SIG-M5 (cell line): Measurements from ENCODE around the gene LDLRAD1.
A peak's percentile ranks its signal among the peaks of the same experiment; 100 is the strongest.
"Not testable (repeated sequence)": the region's sequence is repeated elsewhere in the genome, so short reads cannot be mapped to it uniquely, and the experiment has no call there.

Experiments used
- DNase-seq: peaks from one replicate; lab custom pipeline; 2025; lab: John Stamatoyannopoulos, UW

Gene LDLRAD1, protein sequence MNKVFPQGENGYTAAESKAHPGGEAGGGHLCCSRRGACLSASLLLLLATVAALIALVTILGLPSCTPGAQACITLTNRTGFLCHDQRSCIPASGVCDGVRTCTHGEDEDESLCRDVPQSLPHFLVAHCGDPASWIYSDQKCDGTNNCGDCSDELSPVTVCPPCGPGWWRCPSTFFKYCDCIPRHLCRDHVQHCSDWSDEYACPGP

DNA sequence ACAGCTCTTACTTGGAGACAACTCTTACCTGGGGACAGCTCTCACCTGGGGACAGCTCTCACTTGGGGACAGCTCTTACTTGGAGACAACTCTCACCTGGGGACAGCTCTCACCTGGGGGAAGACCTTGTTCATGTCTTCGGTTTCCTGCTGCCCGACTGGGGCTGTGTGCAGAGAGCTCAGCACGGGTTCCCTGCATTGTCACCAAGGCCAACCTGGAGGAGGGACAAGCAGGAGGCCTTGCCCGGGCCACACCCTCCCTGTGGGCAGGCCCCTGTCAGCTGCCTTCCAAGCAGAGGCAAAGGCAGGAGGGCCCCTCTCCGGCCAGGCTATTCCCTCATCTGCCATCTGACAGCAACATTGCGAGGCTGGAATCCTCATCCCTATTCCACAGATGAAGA, at the start of gene LDLRAD1:
LDLRAD1 (minus strand) TSS at position 208 of the 400 bp plus-strand sequence; CDS start at position 134, 74 bp downstream.
- DNase-seq: no peak

DNA sequence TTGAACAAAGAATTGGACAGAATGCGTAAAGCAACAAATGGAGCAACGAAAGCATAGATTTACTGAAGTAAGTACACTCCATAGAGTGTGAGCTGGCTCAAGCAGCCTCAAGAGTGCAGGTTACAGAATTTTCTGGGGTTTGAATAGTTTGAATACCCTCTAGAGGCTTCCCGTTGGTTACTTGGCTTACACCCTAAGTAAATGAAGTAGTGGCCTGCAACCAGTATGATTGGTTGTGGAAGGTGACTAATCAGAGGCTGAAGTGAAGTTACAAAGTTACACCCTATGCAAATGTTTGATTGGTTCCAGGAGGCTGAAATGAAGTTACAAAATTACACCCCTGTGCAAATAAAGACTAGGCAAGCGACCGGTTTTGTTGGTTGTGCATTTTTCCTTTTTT, 46.3 kb upstream of the LDLRAD1 start:
- DNase-seq: no peak

DNA sequence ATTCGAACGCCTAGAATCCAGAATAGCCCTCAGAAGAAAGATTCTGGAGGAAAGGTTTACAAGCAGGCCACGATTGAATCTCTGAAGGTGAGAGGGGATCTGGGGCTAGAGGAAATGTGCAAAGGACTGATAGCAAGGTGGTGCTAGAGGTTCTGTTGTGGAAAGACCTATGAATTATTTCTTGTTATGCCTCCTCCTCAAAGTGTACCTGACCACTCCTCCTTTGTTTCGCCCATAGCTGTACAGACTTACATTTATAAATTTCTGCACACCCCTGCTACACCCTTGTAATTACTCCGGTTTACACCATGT, 36.4 kb upstream of the LDLRAD1 start:
- DNase-seq: no peak

DNA sequence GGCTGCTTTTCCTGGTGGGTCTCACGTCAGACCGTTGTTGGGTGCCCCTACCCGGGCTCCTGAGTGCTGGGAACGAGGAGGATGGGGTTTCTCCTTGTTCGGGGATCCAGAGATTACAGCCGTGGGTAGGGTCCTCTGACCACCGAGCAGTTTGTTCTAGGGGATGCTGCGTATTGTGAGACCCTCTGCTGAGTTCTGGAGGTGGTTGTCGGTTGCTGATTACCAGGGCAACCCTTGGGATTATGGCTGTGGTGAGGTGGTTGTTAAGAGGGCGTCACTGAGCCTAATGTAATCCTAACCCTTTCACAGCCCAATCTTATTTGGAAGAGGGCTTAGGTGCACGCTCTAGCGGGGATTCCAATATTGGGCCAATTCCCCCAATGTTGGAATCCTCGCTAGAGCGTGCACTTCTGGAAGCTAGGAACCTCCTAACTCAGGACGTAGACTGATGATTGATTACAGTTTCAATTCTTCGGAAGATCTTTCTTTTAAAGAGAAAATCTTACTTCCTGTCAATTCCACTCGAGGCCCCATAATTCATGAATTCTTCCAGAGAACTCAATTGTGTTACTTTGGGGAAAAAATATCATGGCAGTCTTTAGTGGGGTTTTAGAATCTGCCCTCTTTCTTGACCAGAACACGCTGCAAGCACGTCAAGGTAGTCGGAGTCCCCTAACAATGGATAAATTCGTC, 35.9 kb upstream of the LDLRAD1 start:
- no peak for DNase-seq

DNA sequence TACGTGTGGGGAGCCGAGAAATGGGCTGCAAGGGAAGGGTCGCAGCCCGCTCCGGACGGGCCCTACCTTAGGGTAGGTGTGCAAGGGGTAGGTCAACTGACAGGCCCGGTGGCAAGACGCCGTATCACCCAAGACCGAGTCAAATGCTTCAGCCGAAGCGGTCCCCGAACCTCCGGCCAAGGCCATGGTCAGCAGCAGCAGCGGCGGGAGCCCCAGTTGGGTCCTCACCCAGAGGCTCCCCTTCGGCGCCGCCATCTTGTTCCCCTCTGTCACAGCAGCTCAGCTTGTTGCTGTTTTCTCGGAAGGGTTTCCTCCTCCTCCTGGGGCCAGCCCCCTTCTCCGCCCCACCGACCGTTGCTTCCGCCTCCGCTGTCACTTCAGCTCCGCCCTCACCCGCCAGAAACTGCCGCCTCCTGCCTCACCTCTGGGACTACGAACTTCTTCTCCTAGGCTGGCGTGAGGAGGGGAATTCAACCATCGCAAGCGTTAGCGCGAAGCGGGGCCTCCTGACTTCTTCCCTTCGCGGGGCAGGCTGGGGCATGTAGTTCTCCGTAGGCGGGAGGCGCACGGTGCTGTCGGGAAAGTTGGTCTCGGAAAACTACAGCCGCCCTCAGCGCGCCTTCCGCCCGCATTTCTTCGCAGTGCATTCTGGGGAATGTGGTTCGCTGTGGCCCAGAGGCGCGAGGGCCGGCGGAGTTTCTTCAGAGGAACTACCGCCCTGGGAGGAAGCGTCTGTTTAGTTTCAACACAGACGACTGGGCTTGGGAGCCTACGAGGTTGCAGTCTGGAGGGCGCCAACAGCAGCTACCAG, 35.2 kb upstream of the LDLRAD1 start, which contains the start of the genes TCEANC2 and TMEM59:
TCEANC2 (plus strand) TSS at position 675 of the 811 bp plus-strand sequence. CDS start 815 bp downstream, outside the sequence.
TMEM59 (minus strand) TSS at position 271 of the 811 bp plus-strand sequence; CDS start at position 255, 16 bp downstream.
- DNase-seq: peak; percentile 98

DNA sequence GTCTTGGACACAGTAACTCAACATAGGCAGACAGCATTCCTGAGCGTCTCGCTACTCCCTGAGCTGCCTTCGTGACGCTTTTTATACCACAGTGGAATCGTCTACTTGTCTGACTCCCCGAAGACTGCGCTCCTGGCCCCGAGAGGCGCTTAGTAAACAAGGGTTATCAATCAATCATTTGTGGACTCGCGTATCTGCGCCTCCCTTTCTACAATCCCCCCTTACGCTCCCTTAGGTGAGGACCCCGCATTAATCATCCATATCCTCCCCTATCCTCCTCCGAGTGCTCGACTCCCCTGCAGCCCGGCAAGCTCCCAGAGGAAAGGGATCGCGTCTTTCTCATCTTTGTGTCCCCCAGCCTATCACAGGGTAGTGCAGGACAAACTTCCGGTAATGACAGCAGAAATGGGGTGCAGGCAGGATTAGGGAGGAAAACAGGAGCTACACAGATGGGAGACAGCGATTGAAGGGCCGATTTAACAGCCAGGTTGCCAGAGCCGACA, 34.5 kb upstream of the LDLRAD1 start:
- DNase-seq: no peak

DNA sequence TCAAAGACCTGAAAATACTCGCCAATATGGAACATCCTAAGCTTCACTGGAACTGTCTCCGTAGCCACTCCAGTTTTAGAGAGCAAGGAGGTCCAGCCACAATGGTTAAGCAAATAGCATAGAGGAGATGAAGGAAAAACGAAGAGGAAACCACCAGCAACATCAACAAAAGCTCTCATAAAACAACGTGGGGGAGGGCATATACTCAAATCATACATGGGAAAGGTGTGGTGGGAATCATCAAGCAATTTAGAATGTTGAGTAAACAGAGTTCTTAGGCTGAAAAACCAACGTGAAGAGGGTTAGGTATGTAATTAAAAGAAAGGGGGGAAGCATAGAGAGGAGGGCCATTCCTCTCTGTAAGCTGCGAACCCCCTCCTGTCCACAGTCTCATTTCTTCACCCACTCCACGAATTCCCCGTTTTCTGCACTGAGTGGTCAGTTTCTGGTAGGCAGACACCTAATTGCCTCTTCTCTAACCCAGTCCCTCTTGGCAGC, 34.0 kb upstream of the LDLRAD1 start:
- DNase-seq: no peak

DNA sequence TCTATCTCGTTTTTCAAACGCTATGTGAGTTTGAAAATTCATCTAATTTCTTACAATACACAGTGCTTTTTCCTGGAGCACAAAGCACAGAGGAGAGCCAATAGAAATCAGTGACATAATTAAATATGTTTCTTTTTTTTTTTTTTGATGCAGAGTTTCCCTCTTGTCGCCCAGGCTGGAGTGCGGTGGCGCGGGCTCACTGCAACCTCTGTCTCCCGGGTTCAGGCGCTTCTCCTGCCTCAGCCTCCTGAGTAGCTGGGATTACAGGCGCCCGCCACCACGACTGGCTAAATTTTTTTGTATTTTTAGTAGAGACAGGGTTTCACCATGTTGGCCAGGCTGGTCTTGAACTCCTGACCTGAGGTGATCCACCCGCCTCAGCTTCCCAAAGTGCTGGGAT, 32.4 kb upstream of the LDLRAD1 start:
- DNase-seq: not testable (repeated sequence)

DNA sequence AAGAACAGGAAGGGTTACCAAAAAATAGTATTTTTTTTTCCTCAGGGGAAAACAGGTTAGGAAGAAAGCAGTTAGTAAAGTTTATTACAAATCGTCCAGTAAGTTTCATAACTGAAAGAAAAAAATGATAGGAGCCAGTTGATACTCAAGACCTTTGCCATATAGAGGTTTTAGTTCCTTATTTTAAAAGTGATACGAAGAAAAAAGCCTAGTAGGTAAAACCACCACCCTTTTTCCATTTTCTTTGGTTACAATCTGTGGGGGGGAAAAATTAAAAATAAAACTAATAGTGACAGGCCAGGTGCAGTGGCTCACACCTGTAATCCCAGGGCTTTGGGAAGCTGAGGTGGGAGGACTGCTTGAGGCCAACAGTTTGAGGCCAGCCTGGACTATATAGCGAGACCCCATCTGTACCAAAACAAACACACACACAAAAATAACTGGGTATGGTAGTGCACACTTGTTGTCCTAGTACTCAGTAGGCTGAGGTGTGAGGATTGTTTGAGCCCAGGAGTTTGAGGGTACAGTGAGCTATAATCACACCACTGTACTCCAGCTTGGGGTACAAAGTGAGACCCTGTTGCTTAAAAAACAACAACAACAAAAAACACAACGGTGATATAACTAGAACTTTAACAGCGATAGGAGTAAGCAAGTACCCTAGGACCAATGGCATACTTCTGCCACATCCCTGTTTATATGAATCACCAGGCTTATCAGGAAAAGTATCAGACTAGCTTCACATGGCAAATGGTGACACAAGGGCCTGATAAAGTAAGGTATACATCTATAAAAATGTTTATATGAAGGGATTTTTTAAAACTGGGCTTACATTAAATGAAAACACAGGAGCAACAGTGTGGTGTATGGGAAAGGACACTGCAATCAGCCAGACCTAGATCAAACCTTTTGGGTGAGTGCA, 29.7 kb upstream of the LDLRAD1 start:
- DNase-seq: no peak

DNA sequence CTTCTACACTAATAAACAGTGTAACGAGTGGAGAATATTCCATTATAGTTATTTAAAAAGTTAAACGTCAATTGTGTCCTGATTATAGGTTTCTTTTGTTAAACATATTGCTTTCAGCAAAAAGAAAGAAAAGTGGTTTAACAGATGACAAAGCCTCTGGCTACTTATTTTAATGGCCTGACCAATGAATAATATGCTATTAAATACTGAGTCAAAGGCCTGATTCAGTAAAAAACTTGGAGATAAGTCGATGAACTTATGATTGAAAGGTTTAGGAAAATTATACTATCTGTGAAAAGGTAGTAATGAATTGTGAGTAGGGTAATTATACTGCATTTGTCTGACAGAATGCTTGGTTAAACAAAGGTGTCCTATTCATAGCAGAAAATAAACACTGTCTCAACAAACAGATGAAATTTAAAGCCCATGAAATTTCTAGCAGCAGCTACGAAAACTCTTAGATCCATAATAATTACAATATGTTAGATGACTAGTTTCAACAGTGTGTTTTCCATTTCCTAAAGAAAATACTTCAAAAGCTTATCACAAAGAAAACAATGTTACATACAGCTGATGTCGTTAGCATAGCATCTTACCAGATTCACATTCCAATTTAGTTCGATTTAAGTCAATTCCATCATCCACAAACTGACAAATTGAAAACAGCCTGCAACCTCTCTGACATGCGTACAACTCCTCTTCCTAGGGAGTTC, 28.8 kb upstream of the LDLRAD1 start:
- no peak for DNase-seq

DNA sequence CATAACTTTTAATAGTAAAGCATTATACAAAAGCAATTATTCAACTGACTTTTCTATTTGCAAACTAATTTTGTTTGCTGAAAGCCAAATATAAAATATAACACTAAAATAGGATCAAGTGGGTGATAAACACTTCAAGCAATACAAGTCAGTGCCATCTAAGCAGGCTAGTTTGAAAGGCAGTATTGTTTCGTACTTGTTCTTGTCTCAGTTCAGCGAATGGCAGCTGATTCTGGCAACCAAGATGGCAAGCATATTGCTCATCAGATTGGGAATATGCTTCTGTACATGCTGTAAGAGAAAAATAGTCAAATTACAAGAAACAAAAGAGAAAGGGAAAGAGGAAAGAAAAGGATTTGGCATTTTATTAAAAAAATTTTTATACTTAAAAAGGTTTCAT, 27.5 kb upstream of the LDLRAD1 start:
- DNase-seq: no peak

DNA sequence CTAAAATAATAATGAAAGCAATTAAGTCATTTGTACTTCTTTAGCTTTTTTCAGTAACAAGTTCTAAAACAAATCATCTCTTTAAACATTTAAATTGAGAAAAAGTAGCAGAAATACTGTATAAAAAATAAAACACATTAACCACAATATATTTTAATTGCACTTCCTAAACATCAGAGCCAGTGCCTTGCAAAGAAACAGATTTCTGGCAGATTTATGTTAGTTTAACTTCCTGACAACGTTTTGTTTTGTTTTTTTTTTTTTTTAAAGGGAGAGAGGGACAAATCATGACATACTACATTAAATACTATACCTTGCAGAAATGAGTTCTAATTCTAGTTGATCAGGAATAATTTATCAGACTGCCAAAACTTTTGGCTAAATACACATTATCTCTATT, 23.8 kb upstream of the LDLRAD1 start:
- no peak for DNase-seq

DNA sequence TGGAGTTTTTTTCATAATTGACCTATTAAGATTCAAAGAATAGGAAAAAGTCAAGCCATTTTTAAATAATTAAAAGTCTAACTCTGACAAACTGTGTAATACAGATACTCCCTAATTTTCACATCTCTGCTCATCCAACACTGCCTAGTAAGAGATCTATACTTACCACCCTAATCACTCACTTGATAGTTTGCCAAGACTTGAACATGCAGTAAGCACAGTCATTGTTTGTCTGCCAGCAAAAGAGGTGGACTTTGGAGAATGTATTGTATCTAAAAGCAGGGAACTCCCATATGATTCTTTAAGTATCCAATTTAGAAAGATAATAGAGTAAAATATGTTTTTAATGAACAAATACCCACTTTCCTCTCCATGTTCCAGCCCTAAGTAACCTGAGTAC, 19.5 kb upstream of the LDLRAD1 start:
- no peak for DNase-seq

DNA sequence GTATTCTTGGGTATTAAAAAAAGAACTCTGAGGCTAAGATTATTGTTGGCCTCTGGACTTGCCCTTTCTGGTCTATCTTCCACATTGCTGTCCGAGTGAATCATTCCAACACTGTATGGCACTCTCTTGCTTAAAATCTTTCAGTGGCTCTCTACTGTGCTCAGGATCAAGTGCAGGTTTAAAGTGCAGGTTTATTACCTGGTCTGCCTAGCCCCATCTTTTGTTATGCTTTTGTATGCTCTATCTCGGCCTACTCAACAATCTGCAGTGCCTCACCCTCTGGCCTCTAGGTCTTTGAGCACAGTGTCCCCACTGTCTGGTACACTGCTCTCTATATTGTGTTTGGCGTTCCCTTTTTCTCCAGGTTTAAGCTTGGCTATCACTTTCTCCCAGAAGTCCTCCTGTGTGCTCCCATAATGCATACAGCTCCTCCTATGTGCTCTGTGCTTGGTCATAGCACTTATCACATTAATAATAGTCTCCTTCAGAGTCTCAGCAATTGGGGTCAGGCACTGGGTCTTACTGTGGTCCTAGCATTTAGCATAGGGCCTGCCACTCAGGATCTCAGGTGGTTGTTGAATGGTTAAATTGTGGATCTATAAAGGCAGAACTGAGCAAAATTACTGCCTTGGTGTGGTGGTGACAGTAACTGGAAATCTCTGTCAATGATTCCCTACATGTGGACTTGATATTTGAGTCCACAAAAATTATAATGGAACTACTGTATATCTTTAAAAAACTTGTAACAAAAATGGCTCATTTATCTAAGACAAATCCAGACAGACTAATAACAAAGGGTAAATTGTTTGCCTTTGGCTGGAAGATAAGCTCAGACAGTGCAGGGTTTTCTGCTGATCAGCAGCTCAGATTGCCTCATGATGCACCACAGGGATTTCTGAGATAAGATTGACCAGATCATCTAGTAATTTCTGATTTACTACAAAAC, 10.6 kb upstream of the LDLRAD1 start:
- DNase-seq: no peak

DNA sequence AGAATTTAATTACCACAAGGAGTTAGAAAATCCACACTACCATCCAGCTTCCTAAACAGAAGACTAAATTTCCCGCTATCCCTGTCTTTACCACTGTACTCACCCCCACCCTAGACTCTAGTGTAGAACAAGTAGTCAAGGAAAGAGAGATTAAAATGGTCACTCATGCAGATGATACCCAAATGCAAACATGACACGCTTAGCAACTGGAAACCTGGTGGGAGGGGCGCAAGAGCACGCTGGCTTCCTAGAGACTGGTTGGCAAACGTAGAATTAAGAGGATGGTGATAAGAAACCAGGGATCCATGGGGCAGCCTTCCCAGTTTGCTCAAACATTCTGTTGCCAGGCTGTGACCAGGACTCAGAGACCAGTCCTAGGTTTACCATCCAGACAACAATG, 9.9 kb upstream of the LDLRAD1 start:
- DNase-seq: no peak

DNA sequence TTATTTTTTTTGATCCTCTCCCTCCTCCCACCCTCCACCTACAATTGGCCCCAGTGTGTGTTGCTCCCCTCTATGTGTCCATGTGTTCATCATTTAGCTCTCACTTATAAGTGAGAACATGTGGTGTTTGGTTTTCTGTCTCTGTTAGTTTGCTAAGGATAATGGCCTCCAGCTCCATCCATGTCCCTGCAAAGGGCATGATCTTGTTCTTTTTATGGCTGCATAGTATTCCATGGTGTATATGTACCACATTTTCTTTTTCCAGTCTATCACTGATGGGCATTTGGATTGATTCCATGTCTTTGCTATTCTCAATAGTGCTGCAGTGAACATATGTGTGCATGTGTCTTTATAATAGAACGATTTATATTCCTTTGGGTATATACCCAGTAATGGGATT, 6.8 kb upstream of the LDLRAD1 start:
- DNase-seq: not testable (repeated sequence)

DNA sequence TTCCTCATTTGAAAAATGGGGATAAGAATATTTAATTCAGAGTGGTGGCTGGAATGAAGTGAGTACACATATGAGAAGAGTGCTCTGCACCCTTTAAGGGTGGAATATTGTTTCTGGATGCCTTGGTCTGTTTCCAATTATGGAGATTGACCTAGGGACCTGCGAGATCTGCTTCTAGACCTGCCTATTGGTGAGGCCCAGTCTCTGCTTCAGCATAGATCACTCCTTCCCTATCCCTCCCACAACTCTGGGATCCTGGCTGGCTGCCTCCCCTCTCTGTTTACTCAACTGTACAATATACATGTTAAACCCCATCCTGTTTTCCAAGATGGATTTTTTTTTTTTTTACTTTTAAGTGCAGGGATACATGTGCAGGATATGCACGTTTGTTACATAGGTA, 6.4 kb upstream of the LDLRAD1 start:
- DNase-seq: no peak

DNA sequence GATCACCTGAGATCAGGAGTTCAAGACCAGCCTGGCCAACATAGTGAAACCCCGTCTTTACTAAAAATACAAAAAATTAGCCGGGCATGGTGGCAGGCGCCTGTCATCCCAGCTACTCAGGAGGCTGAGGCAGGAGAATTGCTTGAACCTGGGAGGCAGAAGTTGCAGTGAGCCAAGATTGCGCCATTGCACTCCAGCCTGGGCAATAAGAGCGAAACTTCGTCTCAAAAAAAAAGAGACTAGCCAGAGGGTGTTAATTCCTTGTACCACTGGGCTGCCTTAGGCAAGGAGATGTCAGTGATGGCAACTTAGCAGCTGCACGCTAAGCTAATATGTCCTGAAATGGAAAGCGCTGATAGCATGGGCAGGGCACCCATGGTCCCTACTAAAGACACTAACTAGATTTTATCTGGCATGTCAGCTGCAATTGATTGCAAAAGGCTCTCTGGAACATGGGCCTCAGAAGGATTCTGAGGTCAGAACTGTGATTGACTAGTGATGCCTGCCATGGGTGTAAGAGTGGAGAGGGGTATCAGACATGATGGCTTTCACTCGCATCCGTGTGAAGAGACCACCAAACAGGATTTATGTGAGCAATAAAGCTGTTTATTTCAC, 1.7 kb upstream of the LDLRAD1 start:
- not testable (repeated sequence) for DNase-seq

DNA sequence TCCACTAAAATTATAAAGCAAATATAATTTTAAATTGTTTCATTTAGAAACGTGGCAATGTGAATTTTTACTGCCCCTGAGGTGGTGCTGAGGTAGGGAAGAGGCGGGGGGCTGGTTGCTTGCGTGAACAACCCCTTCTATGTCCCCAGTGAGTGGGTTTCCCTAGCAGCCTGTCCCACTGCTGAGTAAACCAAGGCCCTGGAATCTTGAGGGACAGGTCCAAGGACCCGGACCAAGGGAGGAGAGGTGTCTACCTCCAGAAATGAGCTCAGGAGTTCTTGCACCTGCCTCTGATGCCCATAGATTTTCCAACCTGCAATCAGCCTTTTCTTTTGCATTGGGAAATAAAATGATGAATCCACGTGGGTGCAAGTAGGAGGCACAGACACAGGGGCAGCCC, 649 bp upstream of the LDLRAD1 start:
- DNase-seq: no peak
